Keratinocyte (primary cell): ENCODE measurements around the gene CTCFL. TPM values are rescaled to one million over a fixed set of nuclear protein-coding genes. Genes with fewer than 3 reads are reported as not detected.

Experiments used
- DNase-seq: peaks from one replicate; pipeline ENCODE4 v3.0.0-alpha.2; 2011; ENCODE audit warnings: low read depth, missing footprints, low spot score
- FAIRE-seq: peaks from 2 replicates; lab custom pipeline; 2011; peaks lifted over from hg19 to GRCh38; lab: Jason Lieb, UNC
- H2AFZ ChIP-seq: 2 replicates; pipeline ENCODE4 v1.6.0; 2012; ENCODE audit warnings: low read length, control low read depth, inconsistent platforms; ENCODE audit not compliant: control insufficient read depth
- H3K27ac ChIP-seq: 2 replicates; pipeline ENCODE4 v1.5.1; 2011; ENCODE audit warnings: low read length; ENCODE audit not compliant: control insufficient read depth, insufficient read depth
- H3K27me3 ChIP-seq: 3 replicates; pipeline ENCODE4 v1.6.0; 2011; ENCODE audit warnings: low read length; ENCODE audit not compliant: control insufficient read depth, insufficient read depth; ENCODE audit errors: extremely low read depth
- H3K36me3 ChIP-seq, 2 experiments: 2 replicates in 1 of 2; 3 replicates in 1 of 2; pipeline ENCODE4 v1.5.1; 2011; ENCODE audit warnings: low read length in 2 of 2, mild to moderate bottlenecking in 1 of 2; ENCODE audit not compliant: control insufficient read depth in 2 of 2, insufficient read depth in 2 of 2; ENCODE audit errors: extremely low read depth in 1 of 2
- H3K4me1 ChIP-seq: 3 replicates; pipeline ENCODE4 v1.5.1; 2011; ENCODE audit warnings: low read length; ENCODE audit not compliant: control insufficient read depth, insufficient read depth; ENCODE audit errors: extremely low read depth
- H3K4me2 ChIP-seq: 3 replicates; pipeline ENCODE4 v1.6.0; 2011; ENCODE audit warnings: low read depth, low read length; ENCODE audit not compliant: control insufficient read depth, insufficient read depth; ENCODE audit errors: extremely low read depth
- H3K4me3 ChIP-seq, 3 experiments: fragments of 200-600 bp in 1 of 3; sonication (generic) in 1 of 3; 2 replicates in 2 of 3; 3 replicates in 1 of 3; pipeline ENCODE4 v1.5.1; 2011 to 2016; ENCODE audit warnings: low read length in 3 of 3, mild to moderate bottlenecking in 3 of 3, control low read depth in 2 of 3, inconsistent platforms in 1 of 3, low read depth in 1 of 3, mixed read lengths in 1 of 3, mixed run types in 1 of 3, moderate library complexity in 1 of 3; ENCODE audit not compliant: control insufficient read depth in 2 of 3, insufficient read depth in 2 of 3; ENCODE audit errors: extremely low read depth in 1 of 3
- H3K79me2 ChIP-seq: 2 replicates; pipeline ENCODE4 v1.6.0; 2012; ENCODE audit warnings: low read length; ENCODE audit not compliant: control insufficient read depth, insufficient read depth
- H3K9ac ChIP-seq: 3 replicates; pipeline ENCODE4 v1.6.0; 2011; ENCODE audit warnings: low read length; ENCODE audit not compliant: control insufficient read depth, insufficient read depth; ENCODE audit errors: extremely low read depth
- H3K9me1 ChIP-seq: 3 replicates; pipeline ENCODE4 v1.6.0; 2011; ENCODE audit warnings: low read length; ENCODE audit not compliant: control insufficient read depth, insufficient read depth; ENCODE audit errors: extremely low read depth
- H3K9me3 ChIP-seq: 2 replicates; pipeline ENCODE4 v1.5.1; 2012; ENCODE audit warnings: low read depth, low read length; ENCODE audit not compliant: control insufficient read depth
- H4K20me1 ChIP-seq: 3 replicates; pipeline ENCODE4 v1.6.0; 2011; ENCODE audit warnings: low read length; ENCODE audit not compliant: control insufficient read depth, insufficient read depth; ENCODE audit errors: extremely low read depth
- EZH2 ChIP-seq: IDR thresholded peaks from one replicate; pipeline ENCODE4 v1.6.1; 2012; ENCODE audit warnings: inconsistent platforms, mild to moderate bottlenecking, low read length, moderate library complexity
- dilution Hi-C: fragments of 300-500 bp; cut with MboI; formaldehyde crosslinking; loops from one replicate; pipeline ENCODE4 v1.7.0; 2020; ENCODE audit warnings: low sequenced_read_pairs; ENCODE audit not compliant: extremely low pct_ligation_motif_present
- polyA plus RNA-seq, 5 experiments: library from polyadenylated mRNA; depleted of rRNA in 3 of 5; stranded (reverse) in 3 of 5; stranded (forward) in 1 of 5; unstranded in 1 of 5; fragments of >200 nt; gene quantifications; 1 replicate in 1 of 5; 2 replicates in 3 of 5; 3 replicates in 1 of 5; pipeline versions ENCODE4 v1.2.1 to v1.2.3, GENCODE V29; 2011 to 2012; ENCODE audit warnings: missing spikeins in 2 of 5, low read depth in 1 of 5, low replicate concordance in 1 of 5
- TF ChIP-seq, protein P1 (sequence below), 3 experiments: IDR thresholded peaks in 1 of 3; conservative IDR thresholded peaks in 1 of 3; optimal IDR thresholded peaks in 1 of 3; 2 replicates in 2 of 3; 3 replicates in 1 of 3; pipeline versions ENCODE3 to v1.5.1; 2011; ENCODE audit warnings: low read length in 3 of 3, mild to moderate bottlenecking in 3 of 3, moderate library complexity in 2 of 3, control low read depth in 1 of 3, inconsistent platforms in 1 of 3; ENCODE audit not compliant: insufficient read depth in 2 of 3; ENCODE audit errors: extremely low read depth in 1 of 3

Gene CTCFL
- polyA plus RNA-seq, 1 donor (not counting 4 experiments of a cell fraction or from before 2014, with no cell fraction given) = not detected

DNA sequence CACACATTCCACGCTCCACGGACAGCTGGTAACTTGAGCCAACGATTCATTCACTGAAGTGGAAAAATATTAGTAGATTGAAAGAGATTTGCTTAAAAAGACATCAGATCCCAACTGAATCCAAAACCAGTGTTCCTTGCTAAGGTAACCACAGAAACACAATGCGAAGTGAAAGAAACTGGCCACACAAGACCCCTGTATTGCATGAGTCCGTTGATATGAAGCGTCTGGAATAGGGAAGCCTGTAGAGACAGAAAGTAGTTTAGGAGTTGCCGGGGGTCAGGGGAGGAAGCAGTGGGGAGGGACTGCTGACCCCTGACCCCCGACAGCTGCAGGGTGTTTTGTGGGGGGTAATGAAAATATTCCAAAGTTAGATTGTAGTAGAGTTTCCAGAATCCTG lies 46.0 kb upstream of the CTCFL start:
- H4K20me1 ChIP-seq = no peaks in the 10 kb centered on the region
- FAIRE-seq (no peak), DNase-seq (no peak)
- peaks cover 49% of the 10 kb centered on the region for H3K27me3 ChIP-seq
- TF ChIP-seq, protein P1, sequence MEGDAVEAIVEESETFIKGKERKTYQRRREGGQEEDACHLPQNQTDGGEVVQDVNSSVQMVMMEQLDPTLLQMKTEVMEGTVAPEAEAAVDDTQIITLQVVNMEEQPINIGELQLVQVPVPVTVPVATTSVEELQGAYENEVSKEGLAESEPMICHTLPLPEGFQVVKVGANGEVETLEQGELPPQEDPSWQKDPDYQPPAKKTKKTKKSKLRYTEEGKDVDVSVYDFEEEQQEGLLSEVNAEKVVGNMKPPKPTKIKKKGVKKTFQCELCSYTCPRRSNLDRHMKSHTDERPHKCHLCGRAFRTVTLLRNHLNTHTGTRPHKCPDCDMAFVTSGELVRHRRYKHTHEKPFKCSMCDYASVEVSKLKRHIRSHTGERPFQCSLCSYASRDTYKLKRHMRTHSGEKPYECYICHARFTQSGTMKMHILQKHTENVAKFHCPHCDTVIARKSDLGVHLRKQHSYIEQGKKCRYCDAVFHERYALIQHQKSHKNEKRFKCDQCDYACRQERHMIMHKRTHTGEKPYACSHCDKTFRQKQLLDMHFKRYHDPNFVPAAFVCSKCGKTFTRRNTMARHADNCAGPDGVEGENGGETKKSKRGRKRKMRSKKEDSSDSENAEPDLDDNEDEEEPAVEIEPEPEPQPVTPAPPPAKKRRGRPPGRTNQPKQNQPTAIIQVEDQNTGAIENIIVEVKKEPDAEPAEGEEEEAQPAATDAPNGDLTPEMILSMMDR (optimal IDR thresholded peaks at IDR 0.05 in 1 of 3, IDR thresholded peaks at IDR 0.05 in 1 of 3, conservative IDR thresholded peaks at IDR 0.05 in 1 of 3; ENCODE audit: extremely low read depth in 1 of 3, insufficient read depth in 2 of 3, low read length in 3 of 3) = no peak
- TF ChIP-seq EZH2 = no peak
- H3K9me1 ChIP-seq = no peaks in the 10 kb centered on the region
- H2AFZ ChIP-seq = no peak overlapping the region
- no peaks in the 10 kb centered on the region for H3K79me2 ChIP-seq
- dilution Hi-C loops = no loop called here
- H3K4me3 ChIP-seq = no peak overlapping the region
- no peaks in the 10 kb centered on the region for H3K9me3 ChIP-seq
- H3K9ac ChIP-seq = no peak overlapping the region
- H3K27ac ChIP-seq = no peak overlapping the region
- no peak overlapping the region for H3K4me2 ChIP-seq
- no peaks in the 10 kb centered on the region for H3K36me3 ChIP-seq
- no peaks in the 10 kb centered on the region for H3K4me1 ChIP-seq

DNA sequence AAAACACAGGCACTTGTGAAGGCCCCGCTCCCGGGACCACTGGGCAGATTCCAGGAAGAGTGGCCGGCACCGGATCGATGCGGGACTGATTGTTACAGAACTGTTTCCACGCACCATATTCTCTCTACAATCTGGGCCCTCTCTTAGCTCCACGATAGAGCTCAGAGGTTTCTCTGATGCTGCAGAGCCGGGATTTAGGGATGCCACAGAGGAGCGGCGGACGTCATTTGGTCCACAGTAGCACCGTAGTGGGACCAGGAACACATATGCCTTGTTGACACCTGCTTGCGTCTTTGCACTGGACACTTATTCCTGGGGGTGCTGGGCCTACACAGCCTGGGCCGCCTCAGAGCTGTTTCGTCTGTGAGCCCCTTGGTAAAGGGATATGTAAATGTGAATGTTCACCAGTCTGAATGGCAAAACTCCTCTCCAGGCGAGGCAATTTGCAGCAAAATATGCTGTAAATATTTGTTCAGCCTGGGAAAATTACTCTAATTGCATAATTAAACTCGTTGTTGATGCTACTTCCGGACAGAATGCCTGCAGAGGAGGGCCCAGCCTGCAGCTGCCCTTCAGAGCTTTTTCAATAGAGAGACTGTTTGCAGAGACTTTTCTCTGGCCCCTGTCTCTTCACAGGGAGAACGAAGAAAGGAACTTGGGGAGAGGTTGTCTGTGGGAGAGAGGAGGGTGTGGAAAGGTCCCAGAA lies 45.4 kb upstream of the CTCFL start:
- no peaks in the 10 kb centered on the region for H3K36me3 ChIP-seq
- peaks cover 48% of the 10 kb centered on the region for H3K27me3 ChIP-seq
- H3K9me3 ChIP-seq = no peaks in the 10 kb centered on the region
- H3K4me1 ChIP-seq = no peaks in the 10 kb centered on the region
- no peak for TF ChIP-seq EZH2
- TF ChIP-seq, protein P1 (optimal IDR thresholded peaks at IDR 0.05 in 1 of 3, IDR thresholded peaks at IDR 0.05 in 1 of 3, conservative IDR thresholded peaks at IDR 0.05 in 1 of 3; ENCODE audit: extremely low read depth in 1 of 3, insufficient read depth in 2 of 3, low read length in 3 of 3) = no peak
- H2AFZ ChIP-seq = no peak overlapping the region
- no peak overlapping the region for H3K4me3 ChIP-seq
- DNase-seq = no peak
- H3K79me2 ChIP-seq = no peaks in the 10 kb centered on the region
- H3K9me1 ChIP-seq = no peaks in the 10 kb centered on the region
- dilution Hi-C loops = no loop called here
- H3K9ac ChIP-seq = no peak overlapping the region
- FAIRE-seq = no peak
- no peaks in the 10 kb centered on the region for H4K20me1 ChIP-seq
- no peak overlapping the region for H3K27ac ChIP-seq
- no peak overlapping the region for H3K4me2 ChIP-seq
